Measurements from ENCODE around the gene SLC12A1.

GRCh38 chr15:48336940-48337339, 130.8 kb downstream of the SLC12A1 start:
- TF ChIP-seq CTCF (IDR thresholded peaks at IDR 0.05) (no peak), POLR2A (IDR thresholded peaks at IDR 0.05) (no peak)

Measured in lower leg skin (tissue), 3 donors.